Stomach (tissue), 4 donors: ENCODE results near the gene B4GALT5.

Experiments
- CTCF ChIP-seq, 7 experiments: fragments of 450-650 bp in 4 of 7; fragments of 200-600 bp in 3 of 7; sonication (generic) in 3 of 7; IDR thresholded peaks; one replicate each; pipeline ENCODE4 v1.5.1; 2016 to 2019; ENCODE audit warnings: antibody characterized with exemption in 7 of 7, control low read depth in 2 of 7, mild to moderate bottlenecking in 1 of 7
- EP300 ChIP-seq: sonication (generic); formaldehyde crosslinking; IDR thresholded peaks from one replicate; pipeline ENCODE4 v1.6.1; 2017; ENCODE audit warnings: antibody characterized with exemption
- POLR2AphosphoS5 ChIP-seq, 3 donors: sonication (generic); formaldehyde crosslinking; IDR thresholded peaks; one replicate each; pipeline ENCODE4 v1.6.1; 2016; ENCODE audit warnings: antibody characterized with exemption in 3 of 3

GRCh38 chr20:49597825-49598395 lies 115.8 kb downstream of the B4GALT5 start:
- no peak for TF ChIP-seq CTCF (IDR thresholded peaks at IDR 0.05)
- no peak for TF ChIP-seq EP300
- TF ChIP-seq POLR2AphosphoS5 (IDR thresholded peaks at IDR 0.05), result no peak
